HCEC 1CT (cell line): Measurements from ENCODE around the gene LAMTOR4.

ENCODE experiments used
- DNase-seq: peaks from one replicate; pipeline ENCODE4 v3.0.0-alpha.2; 2017

The LAMTOR4 gene

DNA sequence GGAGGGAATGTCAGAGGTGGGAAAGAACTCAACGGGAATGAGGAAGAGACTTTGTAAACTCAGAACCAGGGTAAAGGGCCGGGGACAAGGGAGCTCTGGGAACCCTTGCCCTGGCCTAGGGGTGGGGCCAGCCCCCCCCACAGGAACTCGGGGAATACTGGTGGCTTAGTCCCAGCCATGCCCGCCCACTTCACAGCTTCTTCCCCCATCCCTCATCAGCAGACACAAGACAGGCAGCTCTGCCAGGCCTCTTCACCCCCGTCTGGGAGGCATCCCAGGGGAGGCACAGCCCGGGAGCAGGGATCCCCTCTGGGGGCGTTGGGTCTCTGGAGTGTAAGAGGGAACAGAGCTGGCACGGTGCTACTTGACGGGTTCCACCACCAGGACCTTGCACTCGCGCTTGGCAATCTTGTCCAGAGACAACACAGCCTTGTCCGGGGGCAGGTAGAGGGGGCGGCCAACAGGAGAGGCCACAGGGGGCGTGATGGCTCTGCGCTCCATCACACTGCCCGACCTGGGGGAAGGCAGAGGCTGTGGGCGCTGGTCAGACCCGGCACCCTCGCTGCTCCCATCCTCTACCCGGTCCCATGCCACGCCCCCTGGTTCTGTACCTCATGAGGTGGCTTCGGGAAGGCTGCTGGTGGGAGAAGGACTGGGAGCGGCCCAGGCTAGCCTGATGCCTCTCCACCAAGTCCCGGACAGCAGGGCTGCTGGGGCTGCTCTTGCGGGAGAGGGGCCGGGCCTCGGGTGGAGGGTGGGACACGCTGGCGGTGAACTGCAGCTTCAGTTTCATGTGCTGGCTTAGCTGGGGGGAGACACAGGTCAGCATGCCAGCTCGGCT lies 6.2 kb downstream of the LAMTOR4 start:
- no peak for DNase-seq

GRCh38 chr7:100155553-100156317 lies 7.0 kb downstream of the LAMTOR4 start:
- DNase-seq: no peak

DNA sequence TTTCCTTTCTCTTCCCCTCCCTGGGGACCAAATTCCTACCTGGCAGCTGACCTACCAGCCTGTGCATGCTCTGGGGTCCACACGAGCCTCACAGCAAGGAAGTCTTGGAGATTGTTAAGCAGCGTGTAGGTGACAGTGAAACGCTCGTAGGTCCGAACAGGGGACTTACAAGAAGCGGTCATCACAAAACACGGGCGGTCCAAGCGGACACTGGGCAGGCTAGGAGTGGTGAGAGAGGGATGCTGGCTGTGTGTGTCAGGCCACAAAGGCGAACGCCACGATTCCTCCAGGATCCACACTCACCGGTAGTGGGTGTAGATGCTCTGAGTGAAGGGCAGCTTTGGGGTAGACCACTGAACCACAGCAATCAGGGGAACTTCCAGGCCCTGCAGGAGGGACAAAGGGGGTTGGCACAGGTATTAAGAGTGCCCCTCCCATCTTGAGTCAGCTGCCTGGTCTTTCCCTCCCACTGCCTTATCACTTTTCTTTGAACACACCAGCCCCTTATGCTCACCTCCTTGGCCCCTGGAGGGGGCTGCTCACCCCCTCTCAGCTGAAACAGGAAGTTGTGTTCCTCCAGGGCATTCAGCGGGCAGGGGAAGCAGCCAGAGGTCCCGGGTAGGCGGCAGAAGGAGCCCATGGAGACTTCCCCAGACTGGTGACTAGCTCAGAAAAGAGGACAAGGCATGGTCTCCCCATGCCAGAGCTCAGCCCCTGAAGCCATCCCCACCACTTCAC lies 7.8 kb downstream of the LAMTOR4 start:
- no peak for DNase-seq

DNA sequence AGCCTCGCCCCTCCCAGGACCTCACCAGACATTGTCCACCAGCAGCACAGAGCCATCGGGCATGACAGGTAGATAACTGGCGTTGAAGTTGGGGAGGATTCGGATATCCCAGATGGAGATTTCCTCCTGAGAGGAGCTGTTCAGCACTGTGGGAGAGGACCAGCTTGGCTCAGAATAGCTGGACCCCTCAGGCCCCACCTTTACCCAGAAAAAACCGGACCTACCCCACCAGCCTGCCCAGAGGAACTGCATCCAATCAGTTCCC lies 8.3 kb downstream of the LAMTOR4 start:
- DNase-seq: no peak

- peak; percentile 72 for DNase-seq
Measured at GRCh38 chr7:100157334-100158228, 8.9 kb downstream of the LAMTOR4 start.

- peak; percentile 82 for DNase-seq
Measured at GRCh38 chr7:100158229-100159098, 9.7 kb downstream of the LAMTOR4 start, which contains the start of gene TRAPPC14. TSS of gene TRAPPC14 (minus strand) at chr7:100158723. CDS start at chr7:100158499, 224 bp downstream.

DNA sequence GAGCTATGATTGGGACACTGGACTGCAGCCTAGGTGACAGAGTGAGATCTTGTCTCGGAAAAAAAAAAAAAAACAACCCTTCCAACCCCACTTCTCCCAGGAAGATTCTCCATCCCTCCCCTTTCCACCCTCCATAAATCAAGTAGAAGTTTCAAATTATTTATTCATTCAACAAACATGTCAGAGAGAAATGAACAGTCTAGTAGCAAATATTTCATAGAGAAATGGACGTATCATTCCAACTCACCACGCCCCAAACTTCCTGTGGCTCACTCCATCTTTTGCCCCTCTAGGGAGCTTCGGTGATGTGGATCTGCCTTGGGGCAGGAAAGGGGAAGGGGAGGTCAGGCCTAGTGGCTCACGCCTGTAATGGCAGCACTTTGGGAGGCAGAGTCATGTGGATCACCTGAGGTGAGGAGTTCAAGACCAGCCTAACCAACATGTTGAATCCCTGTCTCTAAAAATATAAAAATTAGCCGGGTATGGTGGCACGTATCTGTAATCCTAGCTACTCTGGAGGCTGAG lies 10.4 kb downstream of the LAMTOR4 start:
- DNase-seq: no peak

DNA sequence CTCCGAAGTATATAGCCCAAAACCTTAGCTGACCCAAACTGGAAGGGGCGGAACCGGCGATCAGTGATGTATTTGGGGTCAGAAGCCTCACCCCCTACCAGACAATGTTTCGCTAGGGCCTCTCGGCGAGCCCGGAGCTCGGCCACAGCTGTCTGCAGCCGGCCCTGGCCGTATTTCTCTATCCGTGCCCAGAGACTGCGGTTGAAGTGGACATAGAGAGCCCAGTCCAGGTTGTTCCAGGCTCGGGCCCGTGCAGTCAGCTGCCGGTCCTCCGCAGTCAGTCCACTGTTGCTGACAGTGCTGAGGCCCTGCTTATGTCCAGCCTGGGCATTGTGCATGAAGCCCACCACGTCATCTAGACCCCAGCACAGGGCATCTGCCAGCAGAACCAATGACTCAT lies 11.3 kb downstream of the LAMTOR4 start:
- no peak for DNase-seq

DNA sequence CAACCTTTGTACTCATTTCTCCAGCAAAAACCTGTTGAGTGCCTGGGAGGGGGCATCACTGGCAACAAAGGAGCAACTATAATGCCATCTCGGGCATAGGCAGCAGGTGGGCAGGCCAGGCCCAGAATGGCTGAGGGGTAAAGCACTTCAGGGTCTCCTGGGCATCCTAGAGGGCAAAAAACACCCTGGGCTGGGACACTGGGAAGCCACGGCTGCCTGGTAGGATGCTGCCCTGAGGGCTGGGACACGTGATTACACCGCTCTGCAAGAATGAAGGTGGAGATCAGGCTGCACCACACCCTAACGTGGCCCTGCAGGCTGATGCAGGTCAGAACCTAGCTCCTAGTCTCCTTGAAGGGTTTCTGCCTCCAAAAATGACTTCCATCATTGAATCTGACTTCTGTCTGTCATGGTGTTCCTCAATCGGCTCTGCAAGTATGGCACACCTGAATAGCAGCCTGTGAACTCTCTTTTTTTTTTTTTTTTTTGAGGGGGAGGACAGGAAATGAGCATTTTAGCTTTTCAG lies 14.4 kb downstream of the LAMTOR4 start:
- DNase-seq: no peak

DNA sequence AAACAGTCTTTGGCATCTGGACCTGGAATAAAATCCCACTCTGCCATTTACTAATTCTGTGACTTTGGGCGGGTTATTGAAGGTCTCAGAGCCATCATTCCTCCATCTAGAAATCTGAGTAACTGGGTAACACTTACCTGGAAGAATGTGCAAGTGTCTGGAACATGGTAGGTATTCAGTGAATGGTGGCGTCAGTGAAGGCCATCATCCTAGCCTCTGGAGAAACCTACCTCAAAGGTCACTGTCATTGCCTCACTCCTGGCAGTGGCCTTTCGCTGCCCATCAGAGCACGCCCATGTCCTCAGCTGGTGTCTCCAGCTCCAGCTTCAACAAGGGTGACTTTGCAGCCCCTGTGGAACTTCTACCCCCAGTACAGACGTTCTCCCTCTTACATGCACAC lies 15.2 kb downstream of the LAMTOR4 start:
- DNase-seq: no peak

DNA sequence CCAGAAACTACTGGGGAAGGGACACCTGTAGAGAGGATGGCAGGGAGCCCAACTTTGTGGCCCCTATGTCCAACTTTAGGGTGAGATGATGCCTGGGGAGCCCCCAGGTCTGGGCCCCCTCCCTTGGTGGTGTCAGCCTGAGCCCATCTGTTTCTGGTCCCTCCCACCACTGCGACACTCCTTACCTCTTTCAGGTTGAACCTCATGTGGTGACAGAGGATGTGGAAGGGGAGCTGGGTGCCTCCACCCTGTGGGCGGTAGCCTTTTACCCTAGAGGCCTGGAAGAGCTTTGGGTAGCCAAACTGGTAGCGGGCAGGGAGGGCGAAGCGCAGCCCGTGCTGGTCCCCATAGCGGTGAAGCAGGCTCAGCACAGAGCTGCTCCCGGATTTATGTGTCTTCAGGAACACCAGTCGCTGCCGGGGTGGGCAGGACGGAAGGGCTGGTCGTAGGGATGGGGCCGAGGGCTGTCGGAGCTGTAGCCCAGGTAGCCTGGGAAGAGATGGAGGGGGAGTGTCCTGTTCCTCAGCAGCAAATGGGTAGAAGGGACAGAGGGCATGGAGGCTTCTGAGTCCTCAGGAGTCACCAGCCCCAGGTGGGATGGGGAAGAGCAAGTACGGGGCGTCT lies 17.7 kb downstream of the LAMTOR4 start:
- no peak for DNase-seq

- no peak for DNase-seq
Measured at GRCh38 chr7:100166970-100167911, 18.5 kb downstream of the LAMTOR4 start.

- no peak for DNase-seq
Measured at GRCh38 chr7:100167912-100168323, 19.2 kb downstream of the LAMTOR4 start.

GRCh38 chr7:100169147-100169850 lies 20.6 kb downstream of the LAMTOR4 start:
- DNase-seq: no peak

DNA sequence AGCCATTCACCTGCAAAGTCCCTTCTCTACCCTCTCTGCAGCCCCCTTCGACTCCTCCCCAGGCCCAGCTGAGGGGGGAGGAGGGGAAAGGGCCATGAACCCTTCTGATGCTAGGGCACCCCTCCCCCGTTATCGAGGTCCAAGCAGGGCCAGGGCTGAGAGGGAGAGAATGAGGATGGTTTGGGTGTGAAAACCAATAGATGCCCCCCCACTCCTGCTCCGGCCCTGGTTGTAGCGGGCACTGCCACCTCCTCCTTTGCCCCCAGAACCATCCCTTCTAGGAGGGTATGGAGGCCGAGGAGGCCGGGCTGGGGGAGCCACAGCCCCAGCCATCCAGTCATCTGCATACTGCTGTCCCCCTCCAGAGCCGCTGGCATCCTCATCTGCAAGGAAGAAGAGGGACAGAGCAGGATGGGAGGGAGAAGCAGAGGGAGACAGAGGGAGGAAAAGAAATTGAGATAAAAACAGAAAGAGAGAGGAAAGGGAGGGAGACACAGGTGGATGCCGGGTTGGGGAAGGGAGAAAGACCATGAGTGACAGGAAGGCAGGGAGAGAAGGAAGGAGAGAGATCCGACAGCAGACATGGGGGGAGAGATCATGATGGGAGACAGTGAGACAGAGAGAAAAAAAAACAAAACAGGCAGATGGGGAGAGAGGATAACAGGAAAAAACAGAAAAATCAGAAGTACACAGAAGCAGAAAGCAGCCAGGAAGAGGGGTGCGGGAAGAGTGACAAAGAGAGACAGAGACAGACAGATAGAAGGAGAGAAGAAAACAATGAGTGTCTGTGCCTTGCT lies 21.6 kb downstream of the LAMTOR4 start:
- DNase-seq: no peak

DNA sequence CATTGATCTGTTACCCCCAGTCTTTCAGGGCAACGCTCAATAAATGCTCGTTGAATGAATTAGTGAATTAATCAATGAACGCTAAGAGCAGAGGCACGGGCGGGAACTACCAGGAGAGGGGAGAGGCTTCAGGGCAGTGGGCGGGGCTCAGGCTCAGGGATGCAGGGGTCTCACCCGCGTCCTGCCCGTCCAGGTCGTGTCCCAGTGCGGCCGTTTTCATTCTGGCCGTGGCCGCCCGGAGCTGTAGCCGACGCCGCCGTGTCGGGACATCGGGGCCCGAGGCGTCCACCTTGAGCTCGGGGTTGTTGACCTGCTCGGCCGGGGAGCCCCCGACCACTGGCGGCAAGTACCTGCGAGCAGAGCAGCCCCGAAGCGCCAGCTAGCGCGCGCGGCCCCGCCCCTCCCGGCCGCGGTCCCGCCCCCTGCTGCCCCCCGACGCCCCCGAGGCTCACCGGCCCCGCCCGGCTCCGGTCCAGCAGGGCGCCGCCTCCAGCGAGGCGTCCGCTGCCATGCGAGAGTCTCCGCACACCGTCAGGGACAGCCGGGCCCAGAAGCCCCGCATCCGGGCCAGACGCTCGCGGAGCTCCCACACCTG lies 22.5 kb downstream of the LAMTOR4 start:
- no peak for DNase-seq

DNA sequence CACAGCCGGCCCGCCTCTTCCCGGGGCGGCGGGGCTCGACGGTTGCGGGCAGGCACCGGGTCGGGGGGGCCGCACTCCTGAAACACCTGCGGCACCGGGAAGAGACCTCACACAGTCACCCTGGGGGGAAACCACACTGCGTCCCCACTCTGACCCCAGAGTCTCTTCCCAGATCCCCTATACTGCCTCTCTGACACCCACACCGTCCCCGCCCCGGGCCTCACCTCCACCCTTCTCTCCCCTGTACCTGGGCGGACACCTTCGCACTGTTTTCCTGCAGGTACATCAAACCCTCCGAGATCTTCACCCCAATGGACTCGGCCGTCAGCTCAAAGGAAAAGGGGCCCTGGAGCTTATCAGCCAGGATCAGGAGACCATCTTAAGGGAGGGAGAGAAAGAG lies 23.1 kb downstream of the LAMTOR4 start:
- DNase-seq: no peak
